GM12875 (cell line): ENCODE data around the gene NOX5.

Experiments
- H3K4me3 ChIP-seq: one replicate; pipeline ENCODE4 v1.5.1; 2011; ENCODE audit warnings: low read depth, low read length, control low read depth
- TF ChIP-seq, protein P1 (sequence below): IDR thresholded peaks from 2 replicates; pipeline ENCODE4 v1.5.1; 2011; ENCODE audit warnings: low read depth, mild to moderate bottlenecking, control low read depth, inconsistent platforms, low read length, moderate library complexity, borderline replicate concordance; ENCODE audit not compliant: insufficient read depth

NOX5 gene

DNA sequence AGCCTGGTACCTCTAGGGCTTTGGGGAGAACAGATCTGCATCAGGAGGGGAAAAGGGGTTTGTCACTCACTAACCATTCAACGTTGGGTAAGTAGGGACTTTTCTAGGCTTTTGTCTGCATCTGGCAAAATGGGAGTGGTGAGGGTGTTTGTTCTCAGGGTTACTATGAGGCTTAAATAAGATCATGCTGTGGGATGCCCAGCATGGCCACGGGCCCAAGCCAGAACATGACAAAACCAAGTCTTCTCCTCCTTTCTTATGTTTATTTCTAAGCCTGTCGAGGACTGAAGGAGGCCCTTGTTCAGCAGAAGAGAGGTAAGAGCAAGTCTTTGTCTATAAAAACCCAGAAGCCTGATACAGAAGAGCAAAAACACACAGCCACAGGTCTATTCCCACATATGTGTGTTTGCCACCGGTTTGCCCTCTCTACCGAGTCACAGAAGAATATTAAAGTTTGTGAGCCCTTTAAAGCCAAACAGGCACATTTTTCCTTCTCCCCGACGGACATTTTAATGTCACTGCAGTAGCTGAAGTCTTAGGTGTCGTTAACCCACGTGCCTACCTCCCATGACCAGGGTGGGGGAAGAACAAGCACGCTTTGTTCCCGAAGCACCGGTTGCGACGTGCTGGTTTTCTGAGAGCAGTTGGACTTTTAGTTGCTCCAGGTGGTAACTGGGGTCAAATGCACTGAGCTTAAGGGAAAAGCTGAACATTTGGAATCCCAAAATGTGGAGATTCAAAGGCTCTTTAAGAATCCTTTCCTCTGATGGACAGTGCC, 72.1 kb downstream of the NOX5 start:
- H3K4me3 ChIP-seq: no peak overlapping the region

DNA sequence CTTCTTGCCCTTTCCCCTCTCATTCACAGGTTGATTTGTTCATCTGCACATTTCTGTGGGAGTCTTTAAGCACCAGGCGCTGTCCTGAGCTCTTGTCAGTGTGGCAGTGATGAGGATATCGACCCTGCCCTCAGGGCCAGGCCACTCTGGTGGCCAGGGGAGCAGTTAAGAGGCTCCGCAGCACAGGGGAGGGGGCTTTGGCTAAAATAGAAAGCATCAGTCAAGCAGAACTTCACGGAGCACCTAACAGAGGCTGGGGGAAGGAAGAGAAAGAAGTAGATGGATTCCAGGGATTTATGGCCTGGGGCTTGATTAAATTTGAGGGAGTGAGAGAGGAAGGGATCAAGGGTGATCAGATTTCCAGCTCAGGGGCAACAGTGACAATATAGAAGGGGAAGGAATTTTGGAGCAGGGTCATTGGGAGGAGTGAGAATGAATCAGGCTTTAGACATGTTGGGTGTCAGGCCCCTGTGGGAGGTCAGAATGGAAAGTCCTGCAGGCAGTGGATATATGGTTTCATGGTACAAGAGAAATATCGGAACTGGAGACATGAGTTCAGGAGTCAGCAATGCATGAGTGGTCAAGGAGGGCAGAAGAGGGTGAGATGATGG, 73.0 kb downstream of the NOX5 start:
- H3K4me3 ChIP-seq: no peak overlapping the region
- TF ChIP-seq, protein P1, sequence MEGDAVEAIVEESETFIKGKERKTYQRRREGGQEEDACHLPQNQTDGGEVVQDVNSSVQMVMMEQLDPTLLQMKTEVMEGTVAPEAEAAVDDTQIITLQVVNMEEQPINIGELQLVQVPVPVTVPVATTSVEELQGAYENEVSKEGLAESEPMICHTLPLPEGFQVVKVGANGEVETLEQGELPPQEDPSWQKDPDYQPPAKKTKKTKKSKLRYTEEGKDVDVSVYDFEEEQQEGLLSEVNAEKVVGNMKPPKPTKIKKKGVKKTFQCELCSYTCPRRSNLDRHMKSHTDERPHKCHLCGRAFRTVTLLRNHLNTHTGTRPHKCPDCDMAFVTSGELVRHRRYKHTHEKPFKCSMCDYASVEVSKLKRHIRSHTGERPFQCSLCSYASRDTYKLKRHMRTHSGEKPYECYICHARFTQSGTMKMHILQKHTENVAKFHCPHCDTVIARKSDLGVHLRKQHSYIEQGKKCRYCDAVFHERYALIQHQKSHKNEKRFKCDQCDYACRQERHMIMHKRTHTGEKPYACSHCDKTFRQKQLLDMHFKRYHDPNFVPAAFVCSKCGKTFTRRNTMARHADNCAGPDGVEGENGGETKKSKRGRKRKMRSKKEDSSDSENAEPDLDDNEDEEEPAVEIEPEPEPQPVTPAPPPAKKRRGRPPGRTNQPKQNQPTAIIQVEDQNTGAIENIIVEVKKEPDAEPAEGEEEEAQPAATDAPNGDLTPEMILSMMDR: no peak

More for the DNA sequence above, 72.1 kb downstream of the NOX5 start:
- TF ChIP-seq, protein P1: no peak

DNA sequence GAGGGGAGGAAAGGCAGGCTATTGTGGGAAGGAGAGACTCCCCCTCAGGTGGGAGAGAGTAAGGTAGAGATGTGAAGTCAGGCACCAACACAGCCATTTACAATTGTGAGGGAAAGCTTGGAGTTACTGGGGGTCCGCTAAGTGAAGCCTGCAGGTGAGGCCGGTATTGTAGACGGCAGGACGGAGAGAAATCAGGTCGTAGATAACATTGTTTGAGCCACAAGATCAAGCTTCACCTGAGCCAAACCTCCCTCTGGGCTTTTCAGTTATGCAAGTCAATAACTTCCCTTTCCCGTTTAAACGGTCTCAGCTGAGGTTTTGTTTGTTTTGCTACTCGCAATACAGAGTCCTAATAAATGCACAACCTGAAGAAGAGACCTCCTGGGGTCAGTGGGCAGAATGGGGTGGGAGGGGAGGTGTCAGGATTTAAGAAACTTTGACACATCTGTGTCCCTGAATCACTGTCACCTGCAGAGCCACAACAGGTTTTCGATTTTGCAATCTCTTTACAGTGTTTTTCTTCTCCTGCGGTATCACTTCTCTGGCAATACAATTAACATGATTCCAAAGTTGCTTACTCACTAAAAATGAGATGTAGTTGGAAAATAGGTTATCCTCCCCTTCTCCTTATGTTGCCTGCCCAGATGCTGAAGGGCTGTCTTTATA, 73.9 kb downstream of the NOX5 start:
- no peak overlapping the region for H3K4me3 ChIP-seq
- TF ChIP-seq, protein P1: no peak

DNA sequence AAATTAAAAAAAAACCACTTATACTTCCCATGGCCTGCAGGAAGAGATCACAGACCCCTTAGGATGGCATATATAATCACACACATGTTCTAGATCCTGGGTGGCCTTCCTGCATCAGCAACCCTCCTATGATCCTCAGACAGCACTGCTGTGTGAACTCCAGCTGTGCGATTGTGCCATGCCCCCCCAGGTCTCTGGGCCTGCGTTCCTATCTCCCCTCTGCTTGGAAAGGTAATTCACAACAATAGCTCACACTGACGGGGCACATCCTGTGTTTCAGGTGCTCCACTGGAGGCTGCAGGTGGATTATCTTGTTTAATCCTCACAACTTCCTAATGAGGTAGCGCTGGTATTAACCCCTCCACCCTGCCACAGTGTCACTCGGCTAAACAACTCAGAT, 74.8 kb downstream of the NOX5 start:
- no peak overlapping the region for H3K4me3 ChIP-seq
- TF ChIP-seq, protein P1: no peak

DNA sequence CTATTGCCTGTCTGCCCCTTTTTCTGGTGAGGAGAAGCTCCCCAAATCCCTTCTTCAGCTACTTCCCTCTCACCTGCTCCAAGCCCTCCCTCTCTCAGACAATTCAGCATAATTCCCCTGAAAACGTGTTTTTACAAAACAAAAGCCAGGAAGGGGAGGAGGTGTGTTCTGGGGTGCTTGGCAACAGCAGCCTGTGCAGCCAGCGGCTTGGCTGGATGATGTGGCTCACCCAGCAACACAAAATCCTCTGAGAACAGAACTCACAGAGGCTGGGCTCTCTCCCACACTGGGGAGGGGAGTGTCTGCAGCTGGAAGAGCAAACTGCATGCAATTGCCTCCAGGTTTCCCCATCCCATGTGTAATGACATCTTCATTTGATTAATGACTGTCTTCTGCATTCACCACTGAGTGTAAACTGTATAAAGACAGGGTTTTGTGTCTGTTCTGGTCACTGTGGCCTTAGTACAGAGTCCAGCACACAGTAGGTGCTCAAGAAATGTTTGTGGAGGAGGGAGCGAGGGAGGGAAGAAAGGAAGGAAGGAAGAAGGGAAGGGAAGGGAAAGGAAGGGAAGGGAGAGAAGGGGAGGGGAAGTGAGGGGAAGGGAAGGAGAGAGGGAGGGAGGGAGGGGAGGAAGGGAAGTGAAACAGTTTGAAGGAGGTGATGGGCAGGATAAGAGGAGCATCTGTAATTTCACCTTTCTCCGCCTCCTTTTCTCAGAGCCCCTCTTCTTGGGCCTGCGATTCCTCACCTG, 75.9 kb downstream of the NOX5 start:
- no peak overlapping the region for H3K4me3 ChIP-seq
- TF ChIP-seq, protein P1: no peak

DNA sequence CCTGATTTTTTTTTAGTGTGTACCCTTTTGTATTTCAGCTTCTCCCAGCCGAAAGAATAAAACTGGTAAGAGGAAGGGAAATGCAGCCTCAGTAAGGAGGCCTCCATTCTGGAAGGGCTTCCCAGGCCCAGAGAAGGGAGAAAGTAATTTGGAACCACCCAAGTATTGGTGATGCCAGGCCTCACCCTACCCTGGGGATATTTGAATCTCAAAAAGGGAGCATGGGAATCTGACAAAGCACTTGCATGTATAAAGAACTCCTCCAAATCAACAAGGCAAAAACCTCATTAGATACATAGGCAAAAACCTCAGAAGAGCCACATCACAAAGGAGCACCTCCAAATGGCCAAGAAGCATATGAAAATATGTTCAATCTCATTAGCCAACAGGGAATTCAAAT, 77.2 kb downstream of the NOX5 start:
- no peak overlapping the region for H3K4me3 ChIP-seq
- TF ChIP-seq, protein P1: no peak
